ENCODE measurements around the gene WIF1.

WIF1 gene, protein sequence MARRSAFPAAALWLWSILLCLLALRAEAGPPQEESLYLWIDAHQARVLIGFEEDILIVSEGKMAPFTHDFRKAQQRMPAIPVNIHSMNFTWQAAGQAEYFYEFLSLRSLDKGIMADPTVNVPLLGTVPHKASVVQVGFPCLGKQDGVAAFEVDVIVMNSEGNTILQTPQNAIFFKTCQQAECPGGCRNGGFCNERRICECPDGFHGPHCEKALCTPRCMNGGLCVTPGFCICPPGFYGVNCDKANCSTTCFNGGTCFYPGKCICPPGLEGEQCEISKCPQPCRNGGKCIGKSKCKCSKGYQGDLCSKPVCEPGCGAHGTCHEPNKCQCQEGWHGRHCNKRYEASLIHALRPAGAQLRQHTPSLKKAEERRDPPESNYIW

DNA sequence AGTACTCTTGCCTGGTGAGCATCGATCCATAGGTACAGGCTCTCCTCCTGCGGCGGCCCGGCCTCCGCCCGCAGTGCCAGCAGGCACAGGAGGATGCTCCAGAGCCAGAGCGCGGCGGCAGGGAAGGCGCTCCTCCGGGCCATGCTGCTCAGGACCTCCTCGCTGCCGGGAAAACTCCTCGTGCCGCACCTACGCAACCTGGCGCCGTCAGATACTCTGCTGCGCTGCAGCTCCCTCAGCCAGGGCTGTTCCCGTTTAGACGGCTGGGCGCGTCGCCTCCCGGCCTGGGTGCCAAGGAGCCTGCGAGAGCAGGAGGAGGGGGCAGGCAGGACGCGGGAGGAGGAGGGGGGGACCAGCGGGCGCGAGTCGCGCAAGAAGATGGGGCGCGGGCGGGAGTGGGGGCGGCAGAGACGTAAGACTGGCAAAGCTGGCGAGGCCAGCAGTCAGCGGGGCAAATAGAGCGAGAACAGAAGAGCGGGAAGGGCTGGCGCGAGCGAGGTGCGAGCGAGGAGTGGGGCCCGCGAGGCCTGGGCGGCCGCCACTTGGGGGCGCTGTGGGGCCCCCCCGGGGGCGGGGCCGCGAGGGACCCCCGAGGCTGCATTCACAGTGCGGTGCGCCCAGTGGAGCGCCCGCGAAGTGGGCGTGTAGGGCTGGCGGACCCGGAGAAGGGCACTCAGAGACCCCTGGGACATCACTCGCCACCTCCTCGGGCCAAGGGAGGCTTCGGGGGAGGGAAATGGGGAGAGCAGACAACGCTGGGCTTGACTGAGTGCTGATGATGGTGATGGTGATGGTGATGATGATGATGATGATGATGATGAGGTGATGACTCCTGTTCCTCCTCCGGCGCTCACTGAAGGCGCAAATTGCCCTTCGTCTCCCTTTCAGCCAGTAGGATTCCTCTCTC is at the start of gene WIF1:
Gene WIF1 (minus strand): TSS at position 257 of the 907 bp plus-strand sequence. CDS start 114 bp downstream, at position 143.
- DNase-seq, result peak; percentile 16

- no peak for DNase-seq
Observed at GRCh38 chr12:65170209-65170881, 49.2 kb upstream of the WIF1 start.

DNA sequence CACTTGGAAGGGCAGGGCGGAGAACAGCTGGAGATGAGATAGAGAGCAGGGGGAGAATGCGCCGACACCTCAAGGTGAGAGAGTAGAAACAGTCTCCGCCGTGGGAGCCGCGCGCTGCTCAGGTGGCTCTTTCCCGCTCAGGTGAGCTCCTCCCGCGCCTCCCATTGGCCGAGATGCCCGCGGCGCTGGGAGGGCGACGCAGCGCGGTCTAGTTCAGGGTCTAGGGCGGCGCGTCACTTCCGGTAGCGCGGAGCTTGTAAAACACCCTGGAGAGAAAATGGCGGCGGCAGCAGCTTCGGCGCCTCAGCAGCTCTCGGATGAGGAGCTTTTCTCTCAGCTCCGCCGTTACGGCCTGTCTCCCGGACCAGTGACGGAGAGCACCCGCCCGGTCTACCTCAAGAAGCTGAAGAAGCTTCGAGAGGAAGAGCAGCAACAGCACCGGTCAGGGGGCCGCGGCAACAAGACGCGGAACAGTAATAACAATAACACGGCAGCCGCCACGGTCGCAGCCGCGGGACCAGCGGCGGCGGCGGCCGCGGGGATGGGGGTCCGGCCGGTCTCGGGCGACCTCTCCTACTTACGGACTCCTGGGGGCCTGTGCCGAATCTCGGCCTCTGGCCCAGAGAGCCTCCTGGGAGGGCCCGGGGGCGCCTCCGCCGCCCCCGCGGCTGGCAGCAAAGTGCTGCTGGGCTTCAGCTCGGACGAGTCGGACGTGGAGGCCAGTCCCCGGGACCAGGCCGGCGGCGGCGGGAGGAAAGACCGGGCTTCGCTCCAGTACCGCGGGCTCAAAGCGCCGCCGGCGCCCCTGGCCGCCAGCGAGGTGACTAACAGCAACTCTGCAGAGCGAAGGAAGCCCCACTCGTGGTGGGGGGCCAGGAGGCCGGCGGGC is 48.5 kb upstream of the WIF1 start, which contains the start of gene LEMD3:
Gene LEMD3 (plus strand): TSS at position 264 of the 889 bp plus-strand sequence. CDS start 14 bp downstream, at position 278.
- peak; percentile 92 for DNase-seq

GRCh38 chr12:65168681-65169319 is 47.7 kb upstream of the WIF1 start:
- no peak for DNase-seq

GRCh38 chr12:65164774-65165173 is 43.7 kb upstream of the WIF1 start:
- no peak for DNase-seq

- DNase-seq, result no peak
Observed at GRCh38 chr12:65164244-65164643, 43.1 kb upstream of the WIF1 start.

- DNase-seq, result no peak
Observed at GRCh38 chr12:65162609-65163008, 41.5 kb upstream of the WIF1 start.

DNA sequence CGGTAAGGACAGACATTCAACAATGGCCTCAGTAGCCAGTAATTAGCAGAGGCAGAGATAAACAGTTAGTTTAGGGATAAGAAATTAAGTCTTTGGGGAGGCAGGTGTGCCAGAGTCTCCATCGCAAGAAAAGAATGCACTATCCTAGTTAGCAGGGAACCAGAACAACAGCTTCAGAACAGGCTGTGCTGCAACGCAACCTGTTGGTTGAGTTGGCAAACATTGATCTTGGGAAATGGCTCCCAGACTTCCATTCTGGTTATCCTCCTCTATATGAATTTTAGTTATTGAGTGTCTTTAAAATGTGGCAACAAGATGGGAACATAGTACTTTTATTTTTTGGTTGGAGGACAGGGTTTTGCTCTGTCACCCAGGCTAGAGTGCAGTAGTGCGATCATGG is 36.0 kb upstream of the WIF1 start:
- DNase-seq, result no peak

- DNase-seq, result no peak
Observed at GRCh38 chr12:65156366-65156841, 35.3 kb upstream of the WIF1 start.

- DNase-seq, result no peak
Observed at GRCh38 chr12:65155784-65156183, 34.7 kb upstream of the WIF1 start.

- DNase-seq, result no peak
Observed at GRCh38 chr12:65152596-65152995, 31.5 kb upstream of the WIF1 start.

- no peak for DNase-seq
Observed at GRCh38 chr12:65152012-65152411, 30.9 kb upstream of the WIF1 start.

DNA sequence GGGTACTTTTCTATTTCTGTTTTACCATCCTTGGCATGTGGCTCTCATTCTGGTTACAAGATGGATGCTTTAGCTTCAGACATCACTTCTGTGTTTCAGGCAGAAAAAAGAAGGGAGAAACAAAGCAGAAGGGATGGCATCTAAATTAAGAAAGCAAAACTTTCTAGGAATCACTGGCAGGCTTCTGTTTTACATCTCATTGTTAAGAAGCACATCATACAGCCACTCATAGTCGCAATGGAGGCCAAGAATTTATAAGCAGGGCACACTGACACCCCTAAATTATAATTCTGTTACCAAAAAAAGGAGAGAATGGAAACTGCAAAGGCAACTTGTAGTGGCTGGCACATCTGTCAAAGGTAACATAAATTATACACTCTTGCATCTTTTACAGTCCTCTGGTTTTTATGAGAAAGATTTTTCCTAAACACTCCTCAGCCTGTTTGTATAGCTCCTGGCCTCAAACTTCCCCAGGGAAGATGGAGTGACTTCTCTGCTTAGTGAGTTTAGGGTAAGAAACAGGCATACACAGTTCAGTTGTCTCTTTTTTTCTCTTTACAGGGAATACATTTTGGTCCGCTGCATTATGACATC is 26.3 kb upstream of the WIF1 start:
- DNase-seq, result no peak

DNA sequence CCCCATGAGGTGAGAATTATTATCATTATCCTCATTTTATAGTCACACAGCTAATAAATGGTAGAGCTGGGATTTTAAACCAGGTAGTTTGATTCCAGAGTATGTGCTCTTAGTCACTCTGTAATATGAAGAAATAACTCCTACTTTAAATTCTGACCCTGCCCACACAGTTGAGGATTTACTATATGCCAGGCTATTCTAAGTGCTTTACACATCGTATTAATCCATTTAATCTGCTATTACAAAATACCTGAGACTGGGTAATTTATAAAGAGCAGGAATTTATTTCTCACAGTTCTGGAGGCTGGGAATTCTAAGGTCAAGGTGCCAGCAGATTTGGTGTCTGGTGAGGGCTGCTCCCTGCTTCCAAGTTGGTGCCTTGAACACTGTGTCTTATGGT is 19.6 kb upstream of the WIF1 start:
- DNase-seq, result no peak

DNA sequence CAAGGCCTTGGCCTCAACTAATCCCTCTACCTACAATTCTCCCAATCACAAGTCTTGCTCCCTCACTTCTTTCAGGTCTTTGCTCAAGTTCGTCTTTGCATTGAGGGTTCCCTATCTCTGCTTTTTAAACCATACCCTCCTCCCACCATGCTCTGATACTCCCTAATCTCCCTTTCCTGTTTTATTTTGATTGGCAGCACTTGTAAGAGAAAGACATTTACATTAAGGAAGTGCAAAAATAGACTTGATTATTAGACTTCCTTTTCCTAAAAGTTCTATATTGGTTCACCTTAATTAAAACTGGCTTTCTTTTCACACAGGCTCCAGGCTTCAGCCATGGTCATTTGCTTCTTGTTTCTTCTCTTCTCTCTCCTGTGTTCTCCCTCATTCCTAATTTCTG is 18.3 kb upstream of the WIF1 start:
- DNase-seq, result no peak

GRCh38 chr12:65133879-65134278 is 12.8 kb upstream of the WIF1 start:
- no peak for DNase-seq

- DNase-seq, result no peak
Observed at GRCh38 chr12:65126482-65126881, 5.4 kb upstream of the WIF1 start.

DNA sequence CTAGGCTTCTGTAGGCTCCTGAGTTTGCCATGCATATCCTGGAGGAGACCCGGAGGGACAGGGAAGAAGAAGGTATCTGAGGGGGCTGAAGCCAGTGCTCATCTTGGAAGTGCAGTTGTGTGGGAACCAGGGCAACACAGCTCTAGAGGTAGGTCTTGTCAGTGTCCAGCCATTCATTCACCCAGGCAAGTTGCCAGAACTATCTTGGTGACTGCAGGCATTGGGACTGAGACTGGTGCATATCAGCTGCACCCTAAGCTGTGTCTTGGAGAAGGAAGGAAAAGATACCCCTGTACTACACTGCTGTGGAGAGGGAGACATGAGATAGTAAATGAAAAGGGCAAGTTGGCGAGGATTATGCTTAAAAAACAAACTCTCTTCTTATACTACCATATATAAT is 4.9 kb upstream of the WIF1 start:
- no peak for DNase-seq

DNA sequence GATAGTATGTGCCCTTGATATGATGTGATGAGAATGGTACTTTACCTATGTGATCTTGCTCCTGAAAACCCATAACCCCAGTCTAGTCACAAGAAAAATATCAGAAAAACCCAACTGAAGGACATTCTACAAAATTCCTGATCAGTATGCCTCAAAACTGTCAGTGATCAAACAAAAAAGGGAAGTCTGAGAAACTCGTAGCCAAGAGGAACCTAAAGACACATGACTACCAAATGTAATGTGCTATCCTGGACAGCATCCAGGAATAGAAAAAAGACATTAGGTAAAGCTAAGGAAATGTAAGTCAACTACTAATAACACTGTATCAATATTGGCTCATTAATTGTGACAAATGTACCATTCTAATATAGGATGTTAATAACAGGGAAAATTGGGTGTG is 4.1 kb upstream of the WIF1 start:
- DNase-seq, result no peak

GRCh38 chr12:65123435-65124063 is 2.4 kb upstream of the WIF1 start:
- peak; percentile 9 for DNase-seq

- no peak for DNase-seq
Observed at GRCh38 chr12:65122703-65123102, 1.6 kb upstream of the WIF1 start.
